H9 (cell line): Measurements from ENCODE around the gene TOMT. TPM values are rescaled to one million over a fixed set of nuclear protein-coding genes. Genes with fewer than 3 reads are reported as not detected.

ENCODE experiments used
- DNase-seq: peaks from one replicate; pipeline ENCODE4 v3.0.0-alpha.2; 2017
- H2AFZ ChIP-seq: one replicate; pipeline ENCODE4 v1.6.1; 2013; ENCODE audit warnings: mild to moderate bottlenecking, low read length, control low read depth, moderate library complexity
- H2AK5ac ChIP-seq: 2 replicates; pipeline ENCODE4 v1.6.1; 2013; ENCODE audit warnings: low read length, control low read depth, mixed read lengths; ENCODE audit not compliant: insufficient read length
- H2BK120ac ChIP-seq: one replicate; pipeline ENCODE4 v1.6.1; 2013; ENCODE audit warnings: low read depth, mild to moderate bottlenecking, low read length, control low read depth, inconsistent platforms; ENCODE audit not compliant: poor library complexity, severe bottlenecking
- H2BK12ac ChIP-seq: 2 replicates; pipeline ENCODE4 v1.6.1; 2013; ENCODE audit warnings: low read length, control low read depth, mixed read lengths, low read depth; ENCODE audit not compliant: insufficient read length
- H2BK15ac ChIP-seq: 2 replicates; pipeline ENCODE4 v1.6.1; 2013; ENCODE audit warnings: low read depth, low read length, control low read depth
- H2BK20ac ChIP-seq: one replicate; pipeline ENCODE4 v1.6.1; 2013; ENCODE audit warnings: low read depth, mild to moderate bottlenecking, low read length, control low read depth, inconsistent platforms; ENCODE audit not compliant: poor library complexity, severe bottlenecking
- H2BK5ac ChIP-seq: 2 replicates; pipeline ENCODE4 v1.6.1; 2013; ENCODE audit warnings: low read length, control low read depth, mixed read lengths; ENCODE audit not compliant: insufficient read length
- H3K14ac ChIP-seq: 2 replicates; pipeline ENCODE4 v1.6.1; 2013; ENCODE audit warnings: low read length, control low read depth; ENCODE audit not compliant: insufficient read depth
- H3K18ac ChIP-seq: 2 replicates; pipeline ENCODE4 v1.6.1; 2013; ENCODE audit warnings: low read depth, mild to moderate bottlenecking, mixed read lengths, low read length, control low read depth; ENCODE audit not compliant: insufficient read length
- H3K23ac ChIP-seq: 2 replicates; pipeline ENCODE4 v1.6.1; 2013; ENCODE audit warnings: low read length, control low read depth, mixed read lengths, low read depth; ENCODE audit not compliant: insufficient read length
- H3K23me2 ChIP-seq: 2 replicates; pipeline ENCODE4 v1.6.1; 2013; ENCODE audit warnings: low read depth, mild to moderate bottlenecking, mixed read lengths, low read length, control low read depth; ENCODE audit not compliant: insufficient read length, poor library complexity, severe bottlenecking
- H3K27ac ChIP-seq: 2 replicates; pipeline ENCODE4 v1.5.1; 2013; ENCODE audit warnings: low read length, control low read depth, mixed read lengths, low read depth; ENCODE audit not compliant: insufficient read length
- H3K27me3 ChIP-seq: 2 replicates; pipeline ENCODE4 v1.6.1; 2013; ENCODE audit warnings: low read length, control low read depth, inconsistent platforms; ENCODE audit not compliant: insufficient read depth
- H3K4ac ChIP-seq: 2 replicates; pipeline ENCODE4 v1.6.1; 2013; ENCODE audit warnings: low read depth, mild to moderate bottlenecking, control low read depth, inconsistent platforms, low read length, moderate library complexity
- H3K4me1 ChIP-seq: 2 replicates; pipeline ENCODE4 v1.6.1; 2013; ENCODE audit warnings: low read length, control low read depth, inconsistent platforms; ENCODE audit not compliant: insufficient read depth
- H3K4me2 ChIP-seq: 2 replicates; pipeline ENCODE4 v1.6.1; 2013; ENCODE audit warnings: low read length, control low read depth, mixed read lengths; ENCODE audit not compliant: insufficient read length, insufficient read depth
- H3K56ac ChIP-seq: 2 replicates; pipeline ENCODE4 v1.6.1; 2013; ENCODE audit warnings: low read depth, mild to moderate bottlenecking, mixed read lengths, low read length, control low read depth; ENCODE audit not compliant: insufficient read length
- H3K79me1 ChIP-seq: 2 replicates; pipeline ENCODE4 v1.6.1; 2013; ENCODE audit warnings: low read depth, mild to moderate bottlenecking, moderate library complexity, low read length, control low read depth, inconsistent platforms; ENCODE audit not compliant: insufficient read depth, poor library complexity, severe bottlenecking
- H3K79me2 ChIP-seq: 2 replicates; pipeline ENCODE4 v1.6.1; 2013; ENCODE audit warnings: low read length, control low read depth, inconsistent platforms; ENCODE audit not compliant: insufficient read depth
- H3K9ac ChIP-seq: 2 replicates; pipeline ENCODE4 v1.6.1; 2013; ENCODE audit warnings: low read length, control low read depth, mixed read lengths; ENCODE audit not compliant: insufficient read length; ENCODE audit errors: extremely low read depth
- H3K9me3 ChIP-seq: one replicate; pipeline ENCODE4 v1.6.1; 2013; ENCODE audit warnings: low read depth, low read length, inconsistent platforms; ENCODE audit not compliant: control insufficient read depth
- H3T11ph ChIP-seq: one replicate; pipeline ENCODE4 v1.6.1; 2013; ENCODE audit warnings: mild to moderate bottlenecking, low read length, control low read depth, inconsistent platforms
- H4K20me1 ChIP-seq: one replicate; pipeline ENCODE4 v1.6.1; 2013; ENCODE audit not compliant: control insufficient read depth, insufficient read length, insufficient read depth
- H4K5ac ChIP-seq: 2 replicates; pipeline ENCODE4 v1.6.1; 2013; ENCODE audit warnings: low read depth, mild to moderate bottlenecking, mixed read lengths, low read length, control low read depth; ENCODE audit not compliant: insufficient read length
- H4K8ac ChIP-seq: replicated peaks from 2 replicates; pipeline ENCODE4 v1.6.1; 2013; ENCODE audit warnings: low read length, control low read depth, mixed read lengths, low read depth; ENCODE audit not compliant: insufficient read length
- H4K91ac ChIP-seq: 2 replicates; pipeline ENCODE4 v1.6.1; 2013; ENCODE audit warnings: low read depth, mild to moderate bottlenecking, moderate library complexity, mixed read lengths, low read length, control low read depth; ENCODE audit not compliant: insufficient read length
- H3K27ac Mint-ChIP-seq, 3 experiments: 2 replicates in 2 of 3; 3 replicates in 1 of 3; pipeline ENCODE4 v1.8.0; 2020 to 2021; ENCODE audit warnings: mixed read lengths in 3 of 3, mild to moderate bottlenecking in 1 of 3, moderate library complexity in 1 of 3
- H3K27me3 Mint-ChIP-seq: 2 replicates; pipeline ENCODE4 v1.8.0; 2021; ENCODE audit warnings: low read depth, mild to moderate bottlenecking, moderate library complexity, mixed read lengths
- H3K36me3 Mint-ChIP-seq, 3 experiments: 2 replicates in 2 of 3; 3 replicates in 1 of 3; pipeline ENCODE4 v1.8.0; 2020 to 2021; ENCODE audit warnings: low read depth in 3 of 3, mixed read lengths in 3 of 3; ENCODE audit not compliant: insufficient read depth in 1 of 3
- H3K4me1 Mint-ChIP-seq, 2 experiments: 2 replicates each; pipeline ENCODE4 v1.8.0; 2020; ENCODE audit warnings: mixed read lengths in 2 of 2
- H3K4me3 Mint-ChIP-seq, 2 experiments: 2 replicates in 1 of 2; 3 replicates in 1 of 2; pipeline ENCODE4 v1.8.0; 2020 to 2021; ENCODE audit warnings: mild to moderate bottlenecking in 2 of 2, mixed read lengths in 2 of 2, moderate library complexity in 1 of 2
- H3K9me3 Mint-ChIP-seq, 2 experiments: 2 replicates in 1 of 2; 3 replicates in 1 of 2; pipeline ENCODE4 v1.8.0; 2020; ENCODE audit warnings: mild to moderate bottlenecking in 2 of 2, mixed read lengths in 2 of 2, moderate library complexity in 1 of 2
- WGBS: extraction: QIAGEN DNeasy Blood & Tissue Kit; methylation state at CpG from one replicate; pipeline ENCODE4 v1.1.7; 2013; ENCODE audit warnings: missing lambda C conversion rate, low lambda C conversion rate, mixed read lengths; ENCODE audit not compliant: insufficient read length; ENCODE audit errors: extremely low coverage; 5-methylcytosine and 5-hydroxymethylcytosine counted together
- total RNA-seq: library from RNA; stranded (reverse); gene quantifications from 2 replicates; pipeline ENCODE4 v1.2.1, GENCODE V29; 2021
- TF ChIP-seq, protein P1 (sequence below): fragments of 200-600 bp; sonication (generic); conservative IDR thresholded peaks from 3 replicates; pipeline ENCODE4 v1.8.0; 2021; ENCODE audit warnings: antibody characterized with exemption, mild to moderate bottlenecking

The TOMT gene
- total RNA-seq, 1 experiment from 2014 or later = not detected

DNA sequence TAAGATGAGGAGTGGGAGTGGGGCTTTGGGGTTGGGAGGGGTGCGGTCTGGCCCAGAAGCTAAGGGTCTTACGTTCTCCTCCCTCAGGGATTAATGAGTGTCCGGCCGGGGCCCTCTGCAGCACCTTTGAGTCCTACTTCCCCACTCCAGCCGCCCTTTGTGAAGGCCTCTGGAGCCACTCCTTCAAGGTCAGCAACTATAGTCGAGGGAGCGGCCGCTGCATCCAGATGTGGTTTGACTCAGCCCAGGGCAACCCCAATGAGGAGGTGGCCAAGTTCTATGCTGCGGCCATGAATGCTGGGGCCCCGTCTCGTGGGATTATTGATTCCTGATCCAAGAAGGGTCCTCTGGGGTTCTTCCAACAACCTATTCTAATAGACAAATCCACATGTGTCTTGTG is 33.8 kb downstream of the TOMT start:
- no peaks in the 10 kb centered on the region for H3K36me3 Mint-ChIP-seq
- H3K27ac Mint-ChIP-seq = no peak overlapping the region
- H2AK5ac ChIP-seq = no peak overlapping the region
- no peak overlapping the region for H2BK120ac ChIP-seq
- H3T11ph ChIP-seq = no peak overlapping the region
- TF ChIP-seq, protein P1, sequence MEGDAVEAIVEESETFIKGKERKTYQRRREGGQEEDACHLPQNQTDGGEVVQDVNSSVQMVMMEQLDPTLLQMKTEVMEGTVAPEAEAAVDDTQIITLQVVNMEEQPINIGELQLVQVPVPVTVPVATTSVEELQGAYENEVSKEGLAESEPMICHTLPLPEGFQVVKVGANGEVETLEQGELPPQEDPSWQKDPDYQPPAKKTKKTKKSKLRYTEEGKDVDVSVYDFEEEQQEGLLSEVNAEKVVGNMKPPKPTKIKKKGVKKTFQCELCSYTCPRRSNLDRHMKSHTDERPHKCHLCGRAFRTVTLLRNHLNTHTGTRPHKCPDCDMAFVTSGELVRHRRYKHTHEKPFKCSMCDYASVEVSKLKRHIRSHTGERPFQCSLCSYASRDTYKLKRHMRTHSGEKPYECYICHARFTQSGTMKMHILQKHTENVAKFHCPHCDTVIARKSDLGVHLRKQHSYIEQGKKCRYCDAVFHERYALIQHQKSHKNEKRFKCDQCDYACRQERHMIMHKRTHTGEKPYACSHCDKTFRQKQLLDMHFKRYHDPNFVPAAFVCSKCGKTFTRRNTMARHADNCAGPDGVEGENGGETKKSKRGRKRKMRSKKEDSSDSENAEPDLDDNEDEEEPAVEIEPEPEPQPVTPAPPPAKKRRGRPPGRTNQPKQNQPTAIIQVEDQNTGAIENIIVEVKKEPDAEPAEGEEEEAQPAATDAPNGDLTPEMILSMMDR = no peak
- no peak overlapping the region for H3K4ac ChIP-seq
- no peaks in the 10 kb centered on the region for H3K23me2 ChIP-seq
- no peak overlapping the region for H3K56ac ChIP-seq
- no peak overlapping the region for H3K4me3 Mint-ChIP-seq
- no peak overlapping the region for H3K18ac ChIP-seq
- H2BK15ac ChIP-seq = no peak overlapping the region
- no CpG with 5 or more reads among the region's 11 CpGs for WGBS
- no peak overlapping the region for H3K9ac ChIP-seq
- H4K91ac ChIP-seq = no peak overlapping the region
- no peak overlapping the region for H3K23ac ChIP-seq
- DNase-seq = no peak
- no peak overlapping the region for H2BK12ac ChIP-seq
- no peaks in the 10 kb centered on the region for H3K79me2 ChIP-seq
- H4K8ac ChIP-seq = no peak overlapping the region
- H3K4me1 Mint-ChIP-seq = peaks cover 3 to 5% of the 10 kb centered on the region in 2 experiments; a peak in 3 of 4 replicates
- no peak overlapping the region for H3K27ac ChIP-seq
- no peak overlapping the region for H3K14ac ChIP-seq
- H3K79me1 ChIP-seq = no peaks in the 10 kb centered on the region
- no peak overlapping the region for H2BK20ac ChIP-seq
- no peaks in the 10 kb centered on the region for H3K9me3 ChIP-seq
- no peaks in the 10 kb centered on the region; the same call in none of the 2 replicates for H3K4me1 ChIP-seq
- H3K4me2 ChIP-seq = no peak overlapping the region
- no peak overlapping the region for H2BK5ac ChIP-seq
- no peak overlapping the region for H4K5ac ChIP-seq
- no peaks in the 10 kb centered on the region for H3K9me3 Mint-ChIP-seq
- no peak overlapping the region for H2AFZ ChIP-seq
- no peaks in the 10 kb centered on the region for H4K20me1 ChIP-seq
- H3K27me3 Mint-ChIP-seq = peaks cover 11% of the 10 kb centered on the region
- no peaks in the 10 kb centered on the region for H3K27me3 ChIP-seq
